Heart left ventricle (tissue), 16 donors: ENCODE results near the gene FAM3B. TPM values are rescaled to one million over a fixed set of nuclear protein-coding genes. Genes with fewer than 3 reads are reported as not detected.

Experiments used
- ATAC-seq, 4 donors: fragments of 200-7000 bp; cut with Tn5 transposase; one replicate each; pipeline ENCODE4 v1.9.1; 2020 to 2022; ENCODE audit warnings: moderate library complexity in 4 of 4, mild to moderate bottlenecking in 3 of 4, moderate number of reproducible peaks in 1 of 4
- DNase-seq, 5 donors: peaks; one replicate each; pipeline ENCODE4 v3.0.0-alpha.2; 2020
- H3K27ac ChIP-seq, 12 donors: fragments of 200-600 bp; sonication (generic) in 4 of 12; one replicate each; pipeline versions ENCODE4 v1.5.0 to v1.8.0; 2016 to 2022; ENCODE audit warnings: mild to moderate bottlenecking in 2 of 12
- H3K27me3 ChIP-seq, 9 donors: fragments of 200-600 bp; sonication (generic) in 2 of 9; one replicate each; pipeline versions ENCODE4 v1.5.1 to v1.8.0; 2016 to 2022; ENCODE audit warnings: mild to moderate bottlenecking in 3 of 9
- H3K36me3 ChIP-seq, 9 donors: fragments of 200-600 bp; sonication (generic) in 2 of 9; one replicate each; pipeline versions ENCODE4 v1.5.0 to v1.8.0; 2018 to 2022; ENCODE audit warnings: mild to moderate bottlenecking in 2 of 9
- H3K4me1 ChIP-seq, 12 donors: fragments of 200-600 bp; sonication (generic) in 4 of 12; one replicate each; pipeline versions ENCODE4 v1.5.0 to v1.8.0; 2016 to 2022; ENCODE audit warnings: mild to moderate bottlenecking in 3 of 12
- H3K4me3 ChIP-seq, 12 donors: fragments of 200-600 bp; sonication (generic) in 4 of 12; one replicate each; pipeline versions ENCODE4 v1.5.0 to v1.8.0; 2017 to 2022; ENCODE audit warnings: mild to moderate bottlenecking in 9 of 12, moderate library complexity in 4 of 12
- H3K9me3 ChIP-seq, 12 donors: fragments of 200-600 bp; sonication (generic) in 4 of 12; one replicate each; pipeline versions ENCODE4 v1.5.0 to v1.8.0; 2016 to 2022; ENCODE audit warnings: mild to moderate bottlenecking in 1 of 12
- POLR2A ChIP-seq, 2 donors: fragments of 450-650 bp; IDR thresholded peaks; one replicate each; pipeline ENCODE4 v1.6.1; 2017; ENCODE audit warnings: antibody characterized with exemption in 2 of 2, mild to moderate bottlenecking in 2 of 2, moderate library complexity in 2 of 2
- WGBS, 4 donors: extraction: QIAGEN DNeasy Blood & Tissue Kit in 2 of 4; methylation state at CpG; one replicate each; pipeline versions ENCODE4 v1.1.5 to v1.1.7; 2013 to 2018; 5-methylcytosine and 5-hydroxymethylcytosine counted together
- intact Hi-C, 10 donors: fragments of 100-400 bp; cut with DNase I; formaldehyde crosslinking; loops; one replicate each; pipeline versions ENCODE4 v1.11.1 to v1.14.2; 2022
- polyA plus RNA-seq, 2 donors: library from polyadenylated mRNA; stranded (reverse); fragments of 200-250 nt; gene quantifications; one replicate each; pipeline ENCODE4 v1.2.3, GENCODE V29; 2013
- total RNA-seq, 9 donors: library from RNA; depleted of rRNA in 2 of 9; stranded (reverse); fragments of >200 nt in 2 of 9; fragmentation: NEBNext Ultra II Directional in 3 of 9; extraction: Animal tissue kit (Norgen Biotek cat#: 25700) in 3 of 9; gene quantifications; one replicate each; pipeline versions ENCODE4 v1.1.0 to v1.2.4, GENCODE V29; 2016 to 2023
- TF ChIP-seq, protein P1 (sequence below), 12 donors: fragments of 200-600 bp; sonication (generic) in 4 of 12; IDR thresholded peaks; one replicate each; pipeline versions ENCODE4 v1.5.0 to v1.8.0; 2018 to 2022; ENCODE audit warnings: antibody characterized with exemption in 12 of 12, mild to moderate bottlenecking in 5 of 12
- donor health status: ischemic (EF 13 %, LVEDD 7.1; RV severe dilation, severe dysfunction).
- donor health status: healthy with polysubstance abuse.
- donor health status: DM: no; HTN: yes; CAD: no.
- donor health status: DM: no; HTN: no; CAD: no.
- donor health status: ischemic (EF 25% LVEDD 6.9; RV normal size, moderate dysfunction).
- donor health status: ischemic (EF 25% LVEDD 5.7; RV mildly dilated, moderate dysfunction).
- donor health status: healthy.
- donor health status: DM: yes; HTN: yes; CAD: no.
- donor health status: ischemic (EF 35%, LVEDD 5.7; RV mildly dilated, moderate dysfunction).
- donor health status: nonischemic (EF 11% LVEDD 7.7; RV severe dilation, severe dysfunction).
- donor health status: DM: yes; HTN: yes; CAD: no.
- donor health status: PGD.
- donor health status: ischemic (EF 29% LVEDD 5.4; RV normal size, mild dysfunction).
- donor health status: nonischemic (EF 23%, LVEDD 6.1; RV moderate dilation, normal function).

Gene FAM3B
- total and polyA plus RNA-seq, 11 donors, result 0.10 to 0.54 TPM; not detected in 9

DNA sequence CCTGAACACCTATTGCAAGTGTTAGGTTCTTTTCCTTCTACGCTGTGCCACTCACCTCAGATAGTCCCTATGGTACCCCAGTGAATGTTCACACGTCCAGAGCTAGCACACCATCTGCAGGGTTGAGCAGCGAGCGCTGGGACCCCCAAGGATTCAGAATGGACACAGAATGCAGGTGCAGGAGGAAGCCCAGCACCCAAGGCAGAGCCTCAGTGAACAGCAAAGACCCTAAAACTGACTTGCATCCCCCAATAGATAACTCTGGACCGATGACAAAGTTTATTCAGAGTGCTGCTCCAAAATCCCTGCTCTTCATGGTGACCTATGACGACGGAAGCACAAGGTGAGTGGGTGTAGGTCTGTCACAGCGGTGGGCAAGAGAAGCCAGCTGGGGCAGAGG is 30.2 kb downstream of the FAM3B start:
- Histone ChIP-seq H3K27me3 (peaks cover 0 to 6% (median 0%) of the 10 kb centered on the region in 9 donors), H3K36me3 (no peaks in the 10 kb centered on the region), H3K27ac (no peak overlapping the region), H3K4me1 (no peaks in the 10 kb centered on the region), H3K4me3 (no peak overlapping the region), H3K9me3 (peaks cover 0 to 10% (median 0%) of the 10 kb centered on the region in 12 donors)
- no peak for TF ChIP-seq POLR2A (IDR thresholded peaks at IDR 0.05)
- DNase-seq (no peak), ATAC-seq (no peak)
- intact Hi-C loops, result no loop called here
- WGBS, 4 donors, result 85 to 90% (median 88%) methylated on average over 8 of the region's 8 CpGs

- no peak for DNase-seq
- H3K4me3 ChIP-seq, result no peak overlapping the region
- H3K27ac ChIP-seq, result no peak overlapping the region
- intact Hi-C loops, result no loop called here
- no peak for ATAC-seq
- no peak for TF ChIP-seq POLR2A (IDR thresholded peaks at IDR 0.05)
- TF ChIP-seq, protein P1, sequence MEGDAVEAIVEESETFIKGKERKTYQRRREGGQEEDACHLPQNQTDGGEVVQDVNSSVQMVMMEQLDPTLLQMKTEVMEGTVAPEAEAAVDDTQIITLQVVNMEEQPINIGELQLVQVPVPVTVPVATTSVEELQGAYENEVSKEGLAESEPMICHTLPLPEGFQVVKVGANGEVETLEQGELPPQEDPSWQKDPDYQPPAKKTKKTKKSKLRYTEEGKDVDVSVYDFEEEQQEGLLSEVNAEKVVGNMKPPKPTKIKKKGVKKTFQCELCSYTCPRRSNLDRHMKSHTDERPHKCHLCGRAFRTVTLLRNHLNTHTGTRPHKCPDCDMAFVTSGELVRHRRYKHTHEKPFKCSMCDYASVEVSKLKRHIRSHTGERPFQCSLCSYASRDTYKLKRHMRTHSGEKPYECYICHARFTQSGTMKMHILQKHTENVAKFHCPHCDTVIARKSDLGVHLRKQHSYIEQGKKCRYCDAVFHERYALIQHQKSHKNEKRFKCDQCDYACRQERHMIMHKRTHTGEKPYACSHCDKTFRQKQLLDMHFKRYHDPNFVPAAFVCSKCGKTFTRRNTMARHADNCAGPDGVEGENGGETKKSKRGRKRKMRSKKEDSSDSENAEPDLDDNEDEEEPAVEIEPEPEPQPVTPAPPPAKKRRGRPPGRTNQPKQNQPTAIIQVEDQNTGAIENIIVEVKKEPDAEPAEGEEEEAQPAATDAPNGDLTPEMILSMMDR (IDR thresholded peaks at IDR 0.05), result no peak
- no peaks in the 10 kb centered on the region for H3K4me1 ChIP-seq
- H3K36me3 ChIP-seq, result no peaks in the 10 kb centered on the region
- H3K9me3 ChIP-seq, result no peaks in the 10 kb centered on the region
- 71 to 79% (median 72%) methylated on average over 6 of the region's 6 CpGs for WGBS, 4 donors
- peaks cover 0 to 10% (median 0%) of the 10 kb centered on the region in 9 donors for H3K27me3 ChIP-seq
Measured at GRCh38 chr21:41348434-41348833, 31.8 kb downstream of the FAM3B start.

- H3K4me3 ChIP-seq, result no peak overlapping the region
- H3K36me3 ChIP-seq, result no peaks in the 10 kb centered on the region
- no peaks in the 10 kb centered on the region for H3K4me1 ChIP-seq
- TF ChIP-seq POLR2A (IDR thresholded peaks at IDR 0.05), result no peak
- TF ChIP-seq, protein P1 (IDR thresholded peaks at IDR 0.05), result no peak
- H3K27me3 ChIP-seq, result peaks cover 0 to 10% (median 0%) of the 10 kb centered on the region in 9 donors
- intact Hi-C loops, result no loop called here
- H3K9me3 ChIP-seq, result no peaks in the 10 kb centered on the region
- 58 to 72% (median 65%) methylated on average over 7 of the region's 7 CpGs for WGBS, 4 donors
- ATAC-seq, result no peak
- no peak overlapping the region for H3K27ac ChIP-seq
- no peak for DNase-seq
Measured at GRCh38 chr21:41349126-41349525, 32.5 kb downstream of the FAM3B start.

GRCh38 chr21:41349619-41350390 is 33.2 kb downstream of the FAM3B start:
- intact Hi-C loops, result loop anchor here in 1 of 10 donors (10.0 kb wide), 1 partner anchor 65 kb away; no protein-coding TSS in a partner anchor
- no peak for TF ChIP-seq POLR2A (IDR thresholded peaks at IDR 0.05)
- TF ChIP-seq, protein P1 (IDR thresholded peaks at IDR 0.05), result no peak

More at GRCh38 chr21:41349619-41350390, 33.2 kb downstream of the FAM3B start:
- ATAC-seq (peak in 1 of 4 donors; percentile 18), DNase-seq (no peak)
- no peaks in the 10 kb centered on the region for H3K36me3 ChIP-seq
- no peaks in the 10 kb centered on the region for H3K4me1 ChIP-seq
- no peak overlapping the region for H3K4me3 ChIP-seq
- 75 to 88% (median 80%) methylated on average over 16 to 19 of the region's 19 CpGs for WGBS, 4 donors
- H3K9me3 ChIP-seq, result no peaks in the 10 kb centered on the region
- peaks cover 0 to 10% (median 0%) of the 10 kb centered on the region in 9 donors for H3K27me3 ChIP-seq
- H3K27ac ChIP-seq, result no peak overlapping the region
